ENCODE results near the gene COBLL1.

DNA sequence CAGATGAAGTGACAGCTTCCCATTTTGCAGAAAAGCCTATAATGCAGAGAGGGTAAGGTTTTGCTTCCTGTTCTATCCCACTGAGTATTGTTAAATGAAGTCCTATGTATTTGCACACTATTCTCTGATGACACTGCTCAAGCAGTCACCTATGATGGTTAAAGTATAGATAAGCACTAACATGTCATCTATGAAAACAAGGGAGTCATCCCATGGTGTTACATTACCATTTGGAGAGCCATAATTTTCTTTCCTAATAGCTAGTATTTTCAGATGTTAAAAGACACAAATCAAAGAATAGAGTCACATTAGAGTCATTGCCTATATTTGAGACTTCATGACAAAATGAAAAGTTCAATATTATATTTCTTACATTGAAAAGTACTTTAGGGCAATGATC lies 177.6 kb downstream of the COBLL1 start:
- no peak for TF ChIP-seq EZH2 (IDR thresholded peaks at IDR 0.05; ENCODE audit: low read length)
- TF ChIP-seq, protein P1, sequence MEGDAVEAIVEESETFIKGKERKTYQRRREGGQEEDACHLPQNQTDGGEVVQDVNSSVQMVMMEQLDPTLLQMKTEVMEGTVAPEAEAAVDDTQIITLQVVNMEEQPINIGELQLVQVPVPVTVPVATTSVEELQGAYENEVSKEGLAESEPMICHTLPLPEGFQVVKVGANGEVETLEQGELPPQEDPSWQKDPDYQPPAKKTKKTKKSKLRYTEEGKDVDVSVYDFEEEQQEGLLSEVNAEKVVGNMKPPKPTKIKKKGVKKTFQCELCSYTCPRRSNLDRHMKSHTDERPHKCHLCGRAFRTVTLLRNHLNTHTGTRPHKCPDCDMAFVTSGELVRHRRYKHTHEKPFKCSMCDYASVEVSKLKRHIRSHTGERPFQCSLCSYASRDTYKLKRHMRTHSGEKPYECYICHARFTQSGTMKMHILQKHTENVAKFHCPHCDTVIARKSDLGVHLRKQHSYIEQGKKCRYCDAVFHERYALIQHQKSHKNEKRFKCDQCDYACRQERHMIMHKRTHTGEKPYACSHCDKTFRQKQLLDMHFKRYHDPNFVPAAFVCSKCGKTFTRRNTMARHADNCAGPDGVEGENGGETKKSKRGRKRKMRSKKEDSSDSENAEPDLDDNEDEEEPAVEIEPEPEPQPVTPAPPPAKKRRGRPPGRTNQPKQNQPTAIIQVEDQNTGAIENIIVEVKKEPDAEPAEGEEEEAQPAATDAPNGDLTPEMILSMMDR (optimal IDR thresholded peaks at IDR 0.05 in 1 of 3, IDR thresholded peaks at IDR 0.05 in 1 of 3, conservative IDR thresholded peaks at IDR 0.05 in 1 of 3; ENCODE audit: extremely low read depth in 1 of 3, insufficient read depth in 2 of 3, low read length in 3 of 3) = no peak
